ENCODE data around the gene RRM2. TPM values are rescaled to one million over a fixed set of nuclear protein-coding genes. Genes with fewer than 3 reads are reported as not detected.

RRM2 gene
- total and polyA plus RNA-seq, 9 donors, result 0.24 to 4.6 (median 1.3) TPM; not detected in 2

DNA sequence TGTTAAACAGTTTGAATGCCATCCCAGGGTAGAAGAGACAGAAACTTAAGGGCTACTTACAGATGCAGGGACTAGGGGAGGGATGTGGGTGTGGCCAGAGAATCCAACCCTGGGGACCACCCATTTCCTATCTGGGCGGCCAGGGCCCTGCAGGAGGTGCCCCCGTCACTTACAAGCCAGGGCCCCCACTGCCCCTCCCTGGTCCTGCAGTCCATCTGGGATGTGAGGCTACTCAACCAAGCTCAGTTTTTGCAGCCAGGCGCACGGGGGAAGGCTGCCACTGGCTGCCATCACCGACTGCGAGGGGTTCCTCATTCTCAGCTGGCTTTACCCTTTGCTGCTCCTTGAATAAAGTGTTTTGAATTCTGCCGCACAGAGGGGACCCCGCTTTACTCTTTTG, 42.1 kb downstream of the RRM2 start:
- TF ChIP-seq EP300 (IDR thresholded peaks at IDR 0.05) (no peak), POLR2A (IDR thresholded peaks at IDR 0.05) (no peak)
- TF ChIP-seq, protein P1, sequence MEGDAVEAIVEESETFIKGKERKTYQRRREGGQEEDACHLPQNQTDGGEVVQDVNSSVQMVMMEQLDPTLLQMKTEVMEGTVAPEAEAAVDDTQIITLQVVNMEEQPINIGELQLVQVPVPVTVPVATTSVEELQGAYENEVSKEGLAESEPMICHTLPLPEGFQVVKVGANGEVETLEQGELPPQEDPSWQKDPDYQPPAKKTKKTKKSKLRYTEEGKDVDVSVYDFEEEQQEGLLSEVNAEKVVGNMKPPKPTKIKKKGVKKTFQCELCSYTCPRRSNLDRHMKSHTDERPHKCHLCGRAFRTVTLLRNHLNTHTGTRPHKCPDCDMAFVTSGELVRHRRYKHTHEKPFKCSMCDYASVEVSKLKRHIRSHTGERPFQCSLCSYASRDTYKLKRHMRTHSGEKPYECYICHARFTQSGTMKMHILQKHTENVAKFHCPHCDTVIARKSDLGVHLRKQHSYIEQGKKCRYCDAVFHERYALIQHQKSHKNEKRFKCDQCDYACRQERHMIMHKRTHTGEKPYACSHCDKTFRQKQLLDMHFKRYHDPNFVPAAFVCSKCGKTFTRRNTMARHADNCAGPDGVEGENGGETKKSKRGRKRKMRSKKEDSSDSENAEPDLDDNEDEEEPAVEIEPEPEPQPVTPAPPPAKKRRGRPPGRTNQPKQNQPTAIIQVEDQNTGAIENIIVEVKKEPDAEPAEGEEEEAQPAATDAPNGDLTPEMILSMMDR (IDR thresholded peaks at IDR 0.05), result no peak
- Histone ChIP-seq H3K27me3 (no peaks in the 10 kb centered on the region), H3K4me1 (ENCODE audit: insufficient read depth) (no peaks in the 10 kb centered on the region), H3K36me3 (no peaks in the 10 kb centered on the region), H3K27ac (no peak overlapping the region), H3K4me3 (no peak overlapping the region), H3K9me3 (no peaks in the 10 kb centered on the region)
- intact Hi-C loops (cut with DNase I), result no loop called here
- no peak for DNase-seq
- WGBS, 3 donors, result 87 to 96% (median 92%) methylated on average over 8 of the region's 8 CpGs

DNA sequence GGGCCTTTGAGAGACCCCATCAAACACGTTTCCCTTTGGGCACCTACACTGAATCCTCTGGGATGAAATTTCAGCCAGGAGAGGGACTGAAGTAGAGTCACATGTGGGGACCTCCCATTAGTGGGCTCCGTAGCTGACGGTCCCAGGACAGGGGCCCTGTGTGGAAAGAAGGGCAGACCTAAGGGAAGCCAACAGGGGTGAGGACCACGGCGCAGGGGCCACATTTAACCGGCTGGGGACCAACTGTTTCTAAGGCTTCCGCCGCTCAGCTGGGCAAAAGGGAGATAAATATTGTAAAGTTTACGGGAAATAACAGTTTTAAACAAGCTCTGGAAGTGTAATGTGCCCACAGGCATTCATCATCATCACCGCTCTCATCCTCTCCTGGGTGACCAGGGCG, 42.7 kb downstream of the RRM2 start:
- Histone ChIP-seq H3K27me3 (no peaks in the 10 kb centered on the region), H3K9me3 (no peaks in the 10 kb centered on the region), H3K4me1 (ENCODE audit: insufficient read depth) (peaks cover under 1% of the 10 kb centered on the region), H3K36me3 (no peaks in the 10 kb centered on the region), H3K4me3 (no peak overlapping the region), H3K27ac (no peak overlapping the region)
- intact Hi-C loops (cut with DNase I), result no loop called here
- DNase-seq, result no peak
- 92 to 94% (median 93%) methylated on average over 11 of the region's 11 CpGs for WGBS, 3 donors
- TF ChIP-seq EP300 (IDR thresholded peaks at IDR 0.05), result no peak
- TF ChIP-seq, protein P1 (IDR thresholded peaks at IDR 0.05), result no peak
- TF ChIP-seq POLR2A (IDR thresholded peaks at IDR 0.05), result no peak

DNA sequence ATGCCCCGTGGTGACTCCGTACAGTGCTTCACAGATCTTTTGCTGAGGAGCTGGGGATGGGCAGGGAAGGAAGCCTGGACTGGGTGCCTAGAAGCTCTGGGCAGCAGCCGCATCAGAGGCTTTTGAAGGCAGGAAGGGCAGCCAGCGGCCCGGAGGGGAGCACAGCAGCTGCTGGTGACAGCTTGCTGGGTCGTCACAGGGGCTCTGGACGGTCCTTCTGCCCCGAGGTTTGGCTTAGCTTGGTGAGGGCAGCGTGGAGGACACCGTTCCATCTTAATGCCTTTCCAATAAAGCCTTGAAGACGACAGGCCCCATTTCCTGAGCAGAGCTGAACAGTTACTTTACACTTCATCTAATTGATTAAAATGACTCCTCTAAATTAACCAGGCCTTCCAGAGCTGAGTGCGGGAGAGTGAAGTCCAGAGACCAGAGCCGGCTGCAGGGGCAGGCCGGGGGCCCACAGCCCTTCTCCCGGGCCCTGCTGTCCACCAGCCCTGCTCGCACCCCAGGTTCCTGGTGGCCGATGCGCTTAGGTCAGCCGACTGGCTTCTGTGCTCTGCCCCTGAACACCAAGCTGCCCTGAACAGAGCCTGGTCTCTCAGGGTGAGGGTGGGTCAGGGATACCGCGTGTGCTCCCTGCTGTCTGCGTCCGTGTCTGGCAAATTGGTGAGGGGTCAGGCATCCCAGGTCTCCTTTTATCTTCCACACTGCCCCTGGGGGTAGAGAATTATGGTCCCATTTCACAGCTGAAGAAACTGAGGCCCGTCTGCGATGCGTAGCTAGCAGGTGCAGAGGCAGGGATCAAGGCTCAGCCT, 43.5 kb downstream of the RRM2 start:
- Histone ChIP-seq H3K4me3 (no peak overlapping the region), H3K27me3 (no peaks in the 10 kb centered on the region), H3K4me1 (ENCODE audit: insufficient read depth) (peaks cover 3% of the 10 kb centered on the region), H3K27ac (no peak overlapping the region), H3K36me3 (no peaks in the 10 kb centered on the region), H3K9me3 (no peaks in the 10 kb centered on the region)
- DNase-seq, result no peak
- WGBS, 3 donors, result 92 to 94% (median 92%) methylated on average over 26 of the region's 26 CpGs
- intact Hi-C loops (cut with DNase I), result no loop called here
- TF ChIP-seq, protein P1 (IDR thresholded peaks at IDR 0.05), result no peak
- no peak for TF ChIP-seq EP300 (IDR thresholded peaks at IDR 0.05)
- TF ChIP-seq POLR2A (IDR thresholded peaks at IDR 0.05), result no peak

DNA sequence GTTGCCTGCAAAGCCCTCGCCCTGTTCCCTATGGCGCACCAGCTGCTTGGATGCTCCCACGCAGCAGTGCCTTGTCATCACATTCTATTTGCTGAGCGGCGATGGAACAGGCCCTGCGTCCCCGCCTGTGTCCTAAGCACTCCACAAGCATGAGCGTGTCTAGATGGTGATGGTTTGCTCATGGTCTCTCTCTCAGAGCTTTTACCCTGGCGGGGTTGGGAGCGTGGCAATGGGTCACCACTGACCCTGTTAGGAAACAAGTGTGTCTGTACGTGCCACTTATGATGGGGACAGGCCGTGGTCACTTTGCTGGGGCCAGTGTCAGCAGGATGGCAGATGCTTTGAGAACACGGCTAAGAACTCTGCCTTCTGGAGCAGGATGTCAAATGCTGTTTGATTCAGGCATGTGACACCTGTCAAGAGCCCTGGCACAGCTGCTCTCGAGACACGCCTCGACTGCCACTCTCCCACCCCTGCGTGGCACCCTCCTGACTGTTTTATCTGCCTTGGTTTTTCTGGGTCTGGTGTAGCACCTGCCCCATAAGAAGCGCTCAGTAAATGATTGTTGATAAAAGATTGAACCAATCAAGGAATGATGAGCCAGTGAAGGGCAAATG, 44.2 kb downstream of the RRM2 start:
- DNase-seq, result no peak
- H3K4me3 ChIP-seq, result no peak overlapping the region
- TF ChIP-seq, protein P1 (IDR thresholded peaks at IDR 0.05), result no peak
- no peak for TF ChIP-seq POLR2A (IDR thresholded peaks at IDR 0.05)
- no peak for TF ChIP-seq EP300 (IDR thresholded peaks at IDR 0.05)
- WGBS, 3 donors, result 86 to 97% (median 90%) methylated on average over 18 of the region's 18 CpGs
- no peak overlapping the region for H3K27ac ChIP-seq
- H3K9me3 ChIP-seq, result no peaks in the 10 kb centered on the region
- H3K4me1 ChIP-seq (ENCODE audit: insufficient read depth), result peaks cover 3% of the 10 kb centered on the region
- H3K36me3 ChIP-seq, result no peaks in the 10 kb centered on the region
- no peaks in the 10 kb centered on the region for H3K27me3 ChIP-seq
- intact Hi-C loops (cut with DNase I), result no loop called here

All from ovary (tissue), 9 donors.